NCI-H69 (cell line): Measurements from ENCODE around the gene TUBB4A.
"Not testable (repeated sequence)": the region's sequence is repeated elsewhere in the genome, so short reads cannot be mapped to it uniquely, and the experiment has no call there.

Source experiments
- DNase-seq: peaks from one replicate; lab custom pipeline; 2025; lab: John Stamatoyannopoulos, UW

TUBB4A gene

GRCh38 chr19:6501740-6502648 is at the start of gene TUBB4A:
Gene TUBB4A, minus strand, starts transcription at chr19:6502309. Its CDS starts 97 bp downstream, at chr19:6502212.
- no peak for DNase-seq

- DNase-seq, result no peak
Observed at GRCh38 chr19:6551091-6551490, 49.0 kb upstream of the TUBB4A start.

- not testable (repeated sequence) for DNase-seq
Observed at GRCh38 chr19:6550679-6551078, 48.6 kb upstream of the TUBB4A start.

GRCh38 chr19:6543866-6544347 is 41.8 kb upstream of the TUBB4A start:
- DNase-seq, result no peak

GRCh38 chr19:6540918-6541689 is 39.0 kb upstream of the TUBB4A start:
- no peak for DNase-seq

GRCh38 chr19:6539514-6539913 is 37.4 kb upstream of the TUBB4A start:
- no peak for DNase-seq

GRCh38 chr19:6535558-6536137 is 33.5 kb upstream of the TUBB4A start:
- no peak for DNase-seq

- DNase-seq, result no peak
Observed at GRCh38 chr19:6534451-6535093, 32.5 kb upstream of the TUBB4A start.

GRCh38 chr19:6533746-6534418 is 31.8 kb upstream of the TUBB4A start:
- DNase-seq, result no peak

GRCh38 chr19:6533000-6533328 is 30.9 kb upstream of the TUBB4A start:
- no peak for DNase-seq

GRCh38 chr19:6532244-6532999 is 30.3 kb upstream of the TUBB4A start:
- no peak for DNase-seq

- no peak for DNase-seq
Observed at GRCh38 chr19:6531956-6532243, 29.8 kb upstream of the TUBB4A start.

- DNase-seq, result no peak
Observed at GRCh38 chr19:6531163-6531955, 29.2 kb upstream of the TUBB4A start.

GRCh38 chr19:6530386-6531162 is 28.5 kb upstream of the TUBB4A start, which contains the start of gene TNFSF9:
Gene TNFSF9, plus strand, starts transcription at chr19:6531026. Its CDS starts 11 bp downstream, at chr19:6531037.
- peak; percentile 13 for DNase-seq

- DNase-seq, result no peak
Observed at GRCh38 chr19:6529937-6530385, 27.9 kb upstream of the TUBB4A start.

- no peak for DNase-seq
Observed at GRCh38 chr19:6529351-6529750, 27.2 kb upstream of the TUBB4A start.

GRCh38 chr19:6528544-6529121 is 26.5 kb upstream of the TUBB4A start:
- DNase-seq, result no peak

- no peak for DNase-seq
Observed at GRCh38 chr19:6527893-6528543, 25.9 kb upstream of the TUBB4A start.
